Measurements from ENCODE around the gene MITF.

MITF gene

DNA sequence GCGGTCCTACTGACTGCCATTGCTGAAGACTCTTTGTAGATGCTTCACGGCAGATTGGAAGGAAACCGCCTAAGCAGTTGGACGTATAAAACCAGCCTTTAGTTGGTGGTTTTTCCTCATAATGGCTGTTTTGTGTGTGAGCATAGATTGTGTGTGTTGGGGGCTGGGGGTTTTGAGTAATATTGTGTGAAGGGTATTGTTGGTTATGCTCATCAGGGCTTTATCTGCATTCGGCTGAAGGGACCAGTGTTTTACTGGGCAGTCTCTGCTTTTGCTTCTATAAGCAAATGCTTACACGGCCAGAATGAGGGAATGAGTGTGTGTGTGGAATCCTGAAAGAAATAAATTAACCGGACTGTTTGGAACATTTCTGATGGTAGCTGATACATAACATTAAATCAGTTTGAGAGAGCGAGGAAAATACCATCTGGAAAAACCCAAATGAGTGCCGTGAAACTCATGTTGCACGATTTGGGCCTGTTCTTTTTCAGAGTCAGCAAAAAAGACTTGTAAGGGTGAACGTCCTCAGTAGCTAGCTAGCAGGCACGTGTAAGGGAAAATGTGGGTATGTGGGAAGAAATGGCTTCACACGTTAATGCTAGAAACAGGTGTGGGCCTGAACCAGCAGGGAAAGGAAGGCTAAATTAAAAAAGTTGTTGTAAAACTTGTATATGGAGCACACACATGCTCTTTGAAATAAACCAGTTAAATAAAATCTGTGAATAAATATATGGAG is 1.9 kb downstream of the MITF start:
- Histone ChIP-seq H3K36me3 (ENCODE audit: insufficient read depth, low read length) (no peaks in the 10 kb centered on the region), H3K9me3 (ENCODE audit: control insufficient read depth, insufficient read depth, low read length) (no peaks in the 10 kb centered on the region), H3K9ac (ENCODE audit: low read depth, low read length) (no peak overlapping the region), H3K4me1 (ENCODE audit: insufficient read depth, low read length) (peaks cover 7% of the 10 kb centered on the region)

DNA sequence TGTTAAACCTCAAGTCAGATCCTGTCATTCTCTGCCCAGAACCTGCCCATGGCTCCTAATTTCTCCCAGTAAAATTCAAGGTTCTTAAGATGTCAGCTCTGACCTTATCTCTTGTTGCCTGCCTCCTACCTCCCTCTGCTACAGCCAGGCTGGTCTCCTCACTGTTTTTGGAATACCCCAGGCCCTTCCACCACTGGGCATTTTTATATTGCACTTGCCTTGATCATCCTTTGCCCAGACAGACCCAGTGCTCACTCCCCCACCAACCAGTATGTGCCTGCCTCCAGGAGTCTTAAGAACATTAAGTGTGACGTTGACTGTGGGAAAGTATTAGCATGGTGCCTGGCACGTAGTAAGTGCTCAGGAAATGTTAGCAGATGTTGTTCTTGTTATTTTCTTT is 3.1 kb downstream of the MITF start:
- no peak overlapping the region for H3K9ac ChIP-seq (ENCODE audit: low read depth, low read length)
- H3K36me3 ChIP-seq (ENCODE audit: insufficient read depth, low read length), result no peaks in the 10 kb centered on the region
- H3K9me3 ChIP-seq (ENCODE audit: control insufficient read depth, insufficient read depth, low read length), result no peaks in the 10 kb centered on the region
- H3K4me1 ChIP-seq (ENCODE audit: insufficient read depth, low read length), result peaks cover 7% of the 10 kb centered on the region

DNA sequence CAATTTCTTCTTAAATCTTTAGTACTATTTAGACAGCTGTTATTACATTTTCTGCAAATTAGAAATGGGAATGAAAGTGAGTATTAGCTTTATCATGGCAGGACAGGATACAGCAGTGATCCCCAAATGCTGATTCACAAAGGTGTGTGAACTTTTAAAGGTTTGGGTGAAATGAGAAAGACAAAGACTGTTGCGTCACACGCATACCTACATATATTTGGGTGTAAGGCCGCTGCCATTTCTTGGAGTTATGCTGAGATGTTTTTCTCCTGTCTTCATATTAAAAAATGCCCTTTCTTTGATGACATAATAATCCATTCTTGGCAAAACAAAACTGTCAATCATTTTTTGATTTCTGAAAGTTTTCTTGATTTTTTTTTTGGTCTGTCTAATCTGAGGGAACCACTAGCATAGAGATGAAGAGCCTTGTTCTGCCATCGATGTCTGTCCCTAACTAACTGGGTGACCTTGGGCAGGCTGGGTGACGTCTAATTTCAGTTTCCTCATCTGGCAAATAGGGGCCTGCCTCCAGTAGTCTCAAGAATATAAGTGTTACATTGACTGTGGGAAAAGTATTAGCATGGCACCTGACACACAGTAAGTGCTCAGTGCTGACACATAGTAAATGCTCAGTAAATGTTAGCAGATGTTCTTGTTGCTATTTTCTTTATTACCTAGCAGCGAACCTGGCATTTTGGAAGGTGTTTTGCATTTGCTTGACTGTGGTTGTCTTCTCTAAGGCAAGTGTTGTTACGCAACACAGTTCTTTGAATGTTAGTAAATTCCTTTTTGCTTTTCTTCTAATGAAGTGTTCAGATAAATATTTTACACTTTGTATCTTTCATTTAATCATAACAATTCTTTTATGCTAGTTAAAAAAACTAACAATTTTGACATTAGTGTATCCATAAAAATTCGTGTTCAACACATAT is 5.0 kb downstream of the MITF start:
- Histone ChIP-seq H3K4me1 (ENCODE audit: insufficient read depth, low read length) (peaks cover 7% of the 10 kb centered on the region), H3K9ac (ENCODE audit: low read depth, low read length) (no peak overlapping the region), H3K9me3 (ENCODE audit: control insufficient read depth, insufficient read depth, low read length) (no peaks in the 10 kb centered on the region), H3K36me3 (ENCODE audit: insufficient read depth, low read length) (no peaks in the 10 kb centered on the region)

DNA sequence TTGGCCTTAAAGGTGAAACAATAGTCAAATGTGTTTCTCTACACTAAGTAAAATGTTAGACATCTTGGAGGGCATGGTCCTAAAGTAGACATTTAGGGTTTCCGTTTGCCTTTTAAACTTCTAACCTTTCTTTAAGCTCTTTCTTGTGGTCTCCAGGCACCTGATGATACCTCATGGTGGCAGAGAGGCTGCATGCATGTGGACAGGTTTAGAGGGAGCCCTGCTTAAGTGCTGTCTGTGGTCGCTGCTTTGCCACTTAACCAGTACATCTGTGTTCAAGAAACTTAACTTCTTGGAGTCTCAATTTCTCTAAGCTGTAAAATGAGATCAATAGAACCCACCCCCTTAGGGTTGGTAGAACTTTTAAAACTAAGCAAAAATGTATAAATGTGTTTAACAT is 6.2 kb downstream of the MITF start:
- peaks cover 7% of the 10 kb centered on the region for H3K4me1 ChIP-seq (ENCODE audit: insufficient read depth, low read length)
- no peak overlapping the region for H3K9ac ChIP-seq (ENCODE audit: low read depth, low read length)
- H3K9me3 ChIP-seq (ENCODE audit: control insufficient read depth, insufficient read depth, low read length), result no peaks in the 10 kb centered on the region
- H3K36me3 ChIP-seq (ENCODE audit: insufficient read depth, low read length), result no peaks in the 10 kb centered on the region

DNA sequence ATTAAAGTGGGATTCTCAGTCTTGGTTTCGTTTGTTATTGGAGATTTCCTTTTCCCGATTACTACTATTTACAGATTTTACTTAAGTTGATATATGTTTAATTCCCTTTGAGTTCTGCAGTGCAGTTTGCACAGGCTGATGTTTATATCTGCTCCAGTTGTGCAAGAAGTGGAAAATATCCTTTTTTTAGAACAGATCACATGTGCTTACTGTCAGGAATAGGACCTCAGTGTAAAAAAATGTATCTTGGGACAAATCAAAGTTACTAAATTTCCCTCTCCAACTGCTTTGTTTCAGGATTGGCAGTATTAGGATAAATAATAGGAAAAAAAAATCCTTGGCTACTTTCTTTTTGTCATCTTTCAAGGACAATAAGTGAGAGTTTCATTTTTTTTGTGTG is 6.9 kb downstream of the MITF start:
- Histone ChIP-seq H3K9me3 (ENCODE audit: control insufficient read depth, insufficient read depth, low read length) (no peaks in the 10 kb centered on the region), H3K4me1 (ENCODE audit: insufficient read depth, low read length) (peaks cover 7% of the 10 kb centered on the region), H3K36me3 (ENCODE audit: insufficient read depth, low read length) (no peaks in the 10 kb centered on the region), H3K9ac (ENCODE audit: low read depth, low read length) (no peak overlapping the region)

DNA sequence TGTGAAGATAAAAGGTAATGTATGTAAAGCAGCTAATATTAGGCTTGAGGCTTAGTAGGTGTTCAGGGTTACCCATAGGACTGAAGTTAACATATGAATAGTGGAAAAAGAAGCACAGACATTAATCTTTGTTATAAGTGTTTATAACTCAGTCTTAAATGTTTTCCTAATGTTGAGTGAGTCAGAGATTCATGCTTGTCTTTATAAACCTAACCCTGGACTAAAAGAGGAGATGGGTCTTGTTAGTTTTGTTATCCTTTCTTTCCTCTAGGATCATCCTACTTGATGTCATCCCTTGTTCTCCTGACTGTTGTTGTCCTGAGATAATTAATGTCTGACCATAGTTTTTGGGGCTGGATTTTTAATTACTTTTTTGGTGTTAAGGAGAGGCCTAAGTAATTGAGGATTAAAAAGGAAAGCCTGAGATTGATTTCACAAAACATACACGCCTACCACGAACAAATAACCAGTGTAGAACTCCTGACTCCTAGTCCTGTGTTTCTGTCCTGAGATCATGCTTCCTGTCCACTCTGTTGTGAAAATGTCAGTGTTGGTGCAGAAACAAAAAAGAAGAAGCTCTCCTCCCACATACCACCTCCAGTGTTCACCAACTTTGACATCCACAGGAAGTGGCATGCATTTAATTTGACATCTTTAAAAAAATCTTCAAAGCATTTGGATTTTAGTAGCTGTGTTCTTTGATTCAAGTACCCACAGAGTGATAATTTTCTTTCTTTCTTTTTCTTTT is 8.4 kb downstream of the MITF start:
- Histone ChIP-seq H3K4me1 (ENCODE audit: insufficient read depth, low read length) (peaks cover 7% of the 10 kb centered on the region), H3K9me3 (ENCODE audit: control insufficient read depth, insufficient read depth, low read length) (no peaks in the 10 kb centered on the region; the same call in 1 of the 2 replicates), H3K9ac (ENCODE audit: low read depth, low read length) (no peak overlapping the region), H3K36me3 (ENCODE audit: insufficient read depth, low read length) (no peaks in the 10 kb centered on the region)

DNA sequence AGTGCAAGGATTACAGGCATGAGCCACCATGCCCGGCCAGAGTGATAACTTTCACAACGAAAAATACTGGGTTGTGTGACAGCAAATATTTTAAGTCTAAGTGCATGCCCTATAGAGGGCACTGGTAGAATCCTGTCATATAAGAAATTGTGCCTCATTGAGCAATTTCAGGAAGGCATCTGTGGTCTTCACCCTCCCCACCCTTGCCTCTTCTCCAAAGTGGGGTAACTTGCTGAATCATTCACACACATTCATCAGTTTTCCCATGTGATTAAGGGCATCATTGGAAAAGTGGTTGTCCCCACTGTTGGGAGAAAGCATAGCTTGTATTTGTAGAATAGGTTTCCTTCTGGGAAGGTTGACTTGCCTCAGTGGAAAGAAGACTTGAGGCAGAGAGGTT is 9.2 kb downstream of the MITF start:
- no peaks in the 10 kb centered on the region; the same call in 1 of the 2 replicates for H3K9me3 ChIP-seq (ENCODE audit: control insufficient read depth, insufficient read depth, low read length)
- H3K36me3 ChIP-seq (ENCODE audit: insufficient read depth, low read length), result no peaks in the 10 kb centered on the region
- H3K9ac ChIP-seq (ENCODE audit: low read depth, low read length), result no peak overlapping the region
- peaks cover 4% of the 10 kb centered on the region for H3K4me1 ChIP-seq (ENCODE audit: insufficient read depth, low read length)

DNA sequence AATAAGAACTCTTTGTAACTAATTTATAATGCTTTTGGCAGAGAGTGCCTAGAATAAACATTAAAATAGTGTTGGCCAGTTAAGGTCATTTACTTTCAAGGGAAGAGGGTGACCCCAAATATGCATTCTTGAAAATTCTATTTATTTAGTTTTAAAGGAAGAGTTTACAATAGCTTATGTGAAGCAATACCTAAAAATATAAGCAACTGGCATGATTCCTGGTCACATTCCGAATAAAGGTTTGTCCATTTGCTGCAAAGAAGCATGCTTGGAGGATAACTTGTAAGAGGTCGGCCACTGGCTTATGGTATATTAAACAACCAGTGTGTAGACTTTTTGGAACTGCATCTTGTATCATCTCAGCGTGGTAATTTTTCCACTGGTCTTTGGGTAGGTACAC is 10.2 kb downstream of the MITF start:
- H3K4me1 ChIP-seq (ENCODE audit: insufficient read depth, low read length), result no peaks in the 10 kb centered on the region
- no peaks in the 10 kb centered on the region; the same call in 1 of the 2 replicates for H3K9me3 ChIP-seq (ENCODE audit: control insufficient read depth, insufficient read depth, low read length)

DNA sequence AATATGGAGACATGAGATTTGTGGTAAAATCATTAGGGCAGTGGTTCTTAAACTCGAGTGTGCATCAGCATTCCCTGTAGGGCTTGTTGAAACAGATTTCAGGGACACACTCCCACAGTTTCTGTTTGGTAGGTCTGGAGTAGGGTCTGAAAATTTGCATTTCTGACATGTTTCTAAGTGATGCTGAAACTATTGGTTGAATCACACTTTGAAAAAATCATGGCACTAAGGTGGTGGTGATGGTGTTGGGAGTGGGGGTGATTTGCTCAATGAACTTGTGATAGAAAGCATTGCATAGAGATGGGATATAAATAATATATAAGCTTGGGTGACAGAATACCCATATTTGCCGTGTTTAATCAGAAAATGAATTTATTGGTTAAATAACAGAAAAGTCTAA is 11.3 kb downstream of the MITF start:
- Histone ChIP-seq H3K9me3 (ENCODE audit: control insufficient read depth, insufficient read depth, low read length) (no peaks in the 10 kb centered on the region; the same call in 1 of the 2 replicates), H3K36me3 (ENCODE audit: insufficient read depth, low read length) (no peaks in the 10 kb centered on the region), H3K4me1 (ENCODE audit: insufficient read depth, low read length) (no peaks in the 10 kb centered on the region), H3K9ac (ENCODE audit: low read depth, low read length) (no peak overlapping the region)

More for the DNA sequence above, 10.2 kb downstream of the MITF start:
- H3K36me3 ChIP-seq (ENCODE audit: insufficient read depth, low read length), result no peaks in the 10 kb centered on the region
- no peak overlapping the region for H3K9ac ChIP-seq (ENCODE audit: low read depth, low read length)

DNA sequence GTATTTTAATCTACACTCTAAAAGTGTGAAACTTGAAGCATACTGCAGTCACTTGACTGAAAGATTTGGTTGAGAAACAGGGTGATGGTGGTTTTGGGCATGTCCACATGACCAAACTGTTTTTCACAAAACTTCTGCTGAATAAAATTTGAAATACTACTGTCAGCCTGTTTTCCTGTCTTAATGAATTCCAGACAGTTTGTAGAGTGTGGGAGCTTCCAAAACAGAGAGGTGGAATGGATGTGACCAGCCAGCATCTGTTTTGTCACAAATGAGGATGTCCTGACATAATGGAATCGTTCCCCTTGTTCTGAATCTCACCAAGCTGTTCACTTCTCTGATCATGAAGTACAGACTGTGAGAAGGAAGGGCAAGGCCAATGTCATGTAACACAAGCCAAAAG is 11.8 kb downstream of the MITF start:
- Histone ChIP-seq H3K9ac (ENCODE audit: low read depth, low read length) (no peak overlapping the region), H3K36me3 (ENCODE audit: insufficient read depth, low read length) (no peaks in the 10 kb centered on the region), H3K4me1 (ENCODE audit: insufficient read depth, low read length) (no peaks in the 10 kb centered on the region), H3K9me3 (ENCODE audit: control insufficient read depth, insufficient read depth, low read length) (no peaks in the 10 kb centered on the region; the same call in 1 of the 2 replicates)

DNA sequence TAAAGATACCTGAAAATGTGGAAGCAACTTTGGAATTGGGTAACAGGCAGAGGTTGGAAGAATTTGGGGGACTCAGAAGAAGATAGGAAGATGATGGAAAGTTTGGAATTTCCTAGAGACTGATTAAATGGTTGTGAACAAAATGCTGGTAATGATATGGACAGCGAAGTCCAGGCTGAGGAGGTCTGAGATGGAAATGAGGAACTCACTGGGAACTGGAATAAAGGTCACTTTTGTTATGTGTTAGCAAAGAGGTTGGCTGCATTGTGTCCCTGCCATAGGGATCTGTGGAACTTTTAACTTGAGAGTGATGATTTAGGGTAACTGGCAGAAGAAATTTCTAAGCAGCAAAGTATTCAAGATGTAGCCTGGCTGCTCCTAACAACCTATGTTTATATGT is 13.0 kb downstream of the MITF start:
- H3K9me3 ChIP-seq (ENCODE audit: control insufficient read depth, insufficient read depth, low read length), result no peaks in the 10 kb centered on the region; the same call in 1 of the 2 replicates
- H3K4me1 ChIP-seq (ENCODE audit: insufficient read depth, low read length), result no peaks in the 10 kb centered on the region
- H3K9ac ChIP-seq (ENCODE audit: low read depth, low read length), result no peak overlapping the region
- no peaks in the 10 kb centered on the region for H3K36me3 ChIP-seq (ENCODE audit: insufficient read depth, low read length)

DNA sequence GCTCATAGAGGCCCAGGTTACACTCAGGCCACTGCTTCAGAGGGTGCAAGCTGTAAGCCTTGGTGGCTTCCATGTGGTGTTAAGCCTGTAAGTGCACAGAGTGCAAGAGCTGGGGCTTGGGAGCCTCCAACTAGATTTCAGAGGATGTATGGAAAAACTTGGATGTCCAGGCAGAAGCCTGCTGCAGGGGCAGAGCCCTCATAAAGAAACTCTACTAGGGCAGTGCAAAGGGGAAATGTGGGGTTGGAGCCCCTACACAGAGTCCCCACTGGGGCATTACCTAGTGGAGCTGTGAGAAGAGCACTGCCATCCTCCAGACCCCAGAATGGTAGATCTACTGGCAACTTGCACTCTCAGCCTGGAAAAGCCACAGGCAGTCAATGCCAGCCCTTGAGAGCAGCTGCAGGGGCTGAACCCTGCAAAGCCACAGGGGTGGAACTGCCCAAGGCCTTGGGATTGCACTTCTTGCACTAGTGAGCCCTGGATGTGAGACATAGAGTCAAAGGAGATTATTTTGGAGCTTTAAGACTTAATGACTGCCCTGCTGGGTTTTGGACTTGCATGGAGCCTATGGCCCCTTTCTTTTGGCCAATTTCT is 14.0 kb downstream of the MITF start:
- H3K36me3 ChIP-seq (ENCODE audit: insufficient read depth, low read length), result no peaks in the 10 kb centered on the region
- H3K4me1 ChIP-seq (ENCODE audit: insufficient read depth, low read length), result no peaks in the 10 kb centered on the region
- no peak overlapping the region for H3K9ac ChIP-seq (ENCODE audit: low read depth, low read length)
- no peaks in the 10 kb centered on the region; the same call in 1 of the 2 replicates for H3K9me3 ChIP-seq (ENCODE audit: control insufficient read depth, insufficient read depth, low read length)

DNA sequence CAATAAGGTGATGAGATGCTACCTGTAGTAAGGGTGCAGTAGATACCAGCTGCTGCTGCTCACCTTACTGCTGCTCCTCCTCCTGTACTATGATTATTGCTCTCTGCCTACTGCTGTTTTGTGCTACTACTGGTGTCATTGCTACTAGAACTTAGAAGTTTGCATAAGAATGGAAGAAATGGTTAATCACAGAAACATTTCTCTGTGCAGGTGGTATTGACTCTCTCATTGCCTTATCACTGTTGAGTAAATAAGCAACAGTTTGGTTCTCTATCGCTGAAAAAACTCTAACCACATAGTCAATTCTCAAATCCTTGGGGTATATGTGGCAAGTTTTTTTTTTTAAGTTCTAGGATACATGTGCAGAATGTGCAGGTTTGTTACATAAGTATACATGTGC is 16.5 kb downstream of the MITF start:
- Histone ChIP-seq H3K9ac (ENCODE audit: low read depth, low read length) (no peak overlapping the region), H3K9me3 (ENCODE audit: control insufficient read depth, insufficient read depth, low read length) (no peaks in the 10 kb centered on the region; the same call in 1 of the 2 replicates), H3K4me1 (ENCODE audit: insufficient read depth, low read length) (no peaks in the 10 kb centered on the region), H3K36me3 (ENCODE audit: insufficient read depth, low read length) (no peaks in the 10 kb centered on the region)
